Glomerular visceral epithelial cell (primary cell): Measurements from ENCODE around the gene SKP1.
"Not testable (repeated sequence)": the region's sequence is repeated elsewhere in the genome, so short reads cannot be mapped to it uniquely, and the experiment has no call there.

Experiments
- DNase-seq: peaks from one replicate; pipeline ENCODE4 v3.0.0-alpha.2; 2016; ENCODE audit errors: extremely low spot score

Gene SKP1

DNA sequence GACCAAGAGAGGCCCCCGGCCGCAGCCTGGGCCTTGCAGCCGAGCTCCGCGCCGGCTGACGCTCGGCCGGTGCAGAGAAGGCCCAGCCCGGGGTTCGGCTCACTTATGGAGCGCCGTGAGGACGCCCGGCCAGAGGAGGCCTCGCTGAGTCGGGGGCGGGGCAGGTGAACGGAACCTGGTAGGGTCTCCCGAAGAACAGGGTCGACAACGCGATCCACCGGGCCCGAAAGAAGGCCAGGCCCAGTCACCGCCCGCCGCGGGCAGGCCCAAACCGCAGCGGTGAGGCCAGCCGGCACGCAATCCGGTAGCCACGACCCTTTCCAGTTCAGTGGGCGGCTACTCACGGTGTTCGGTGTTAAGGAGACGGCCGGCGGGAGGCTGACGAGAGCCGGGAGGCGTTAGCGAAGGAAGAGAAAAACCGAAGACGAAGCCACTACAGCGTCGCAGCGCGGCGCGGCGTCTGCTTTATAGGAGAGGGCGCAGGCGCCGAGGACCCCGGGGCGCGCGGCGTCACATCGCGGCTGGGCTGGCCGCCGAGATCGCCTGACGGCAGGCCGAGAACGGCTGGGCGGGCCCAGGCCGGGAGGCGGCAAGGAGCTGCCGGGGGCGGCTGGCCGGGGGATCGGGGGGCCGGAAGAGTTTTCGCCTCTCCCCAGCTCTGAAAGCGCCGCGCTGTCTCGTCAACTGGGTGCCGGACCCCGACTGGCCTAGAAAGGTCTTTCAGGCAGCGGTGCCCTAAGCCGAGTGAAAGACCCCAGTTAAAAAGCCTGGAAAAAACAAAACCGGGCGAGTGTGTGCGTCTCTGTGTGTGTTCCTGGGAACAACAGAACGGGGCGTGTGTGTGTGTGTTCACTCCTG, at the start of gene SKP1:
Gene SKP1, minus strand, starts transcription at position 440 of the 858 bp plus-strand sequence. CDS start 2,928 bp downstream, outside the sequence.
- peak; percentile 91 for DNase-seq

DNA sequence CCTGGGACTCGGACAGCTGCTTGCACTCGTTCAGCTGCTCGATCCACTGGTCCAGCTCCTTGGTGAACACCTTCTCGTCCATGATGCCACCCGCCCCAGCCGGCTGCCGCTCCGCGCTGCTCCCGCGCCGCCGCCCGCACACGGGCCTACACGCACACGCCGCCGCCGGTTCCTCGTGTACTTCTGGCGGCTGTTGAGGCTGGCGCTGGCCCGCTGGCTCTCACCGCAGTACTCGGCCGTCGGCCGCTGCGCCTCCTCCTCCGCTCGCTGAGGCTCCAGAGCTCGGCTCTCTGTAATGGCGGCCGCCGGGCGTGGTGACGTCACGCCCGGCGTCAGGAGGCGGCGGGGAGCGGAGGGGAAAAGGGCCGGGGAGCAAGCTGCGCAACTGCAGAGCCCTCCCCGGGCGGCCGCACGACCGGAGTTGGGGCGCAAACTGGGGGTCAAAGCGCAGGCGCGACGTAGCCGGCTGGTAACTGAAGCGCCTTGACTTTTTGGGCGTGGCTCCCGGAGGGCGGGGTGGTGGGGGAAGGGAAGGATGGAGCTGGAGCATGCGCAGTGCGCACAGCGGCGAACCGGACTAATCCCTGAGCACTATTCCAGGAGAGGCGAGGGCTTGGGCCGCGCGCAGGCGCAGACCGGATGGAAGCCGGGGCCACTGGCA, 49.2 kb upstream of the SKP1 start, which contains the start of gene PPP2CA:
Gene PPP2CA, minus strand, starts transcription at position 294 of the 661 bp plus-strand sequence. Its CDS starts 212 bp downstream, at position 82.
- peak; percentile 100 for DNase-seq

- DNase-seq, result peak; percentile 67
Observed at GRCh38 chr5:134224888-134225779, 48.4 kb upstream of the SKP1 start.

DNA sequence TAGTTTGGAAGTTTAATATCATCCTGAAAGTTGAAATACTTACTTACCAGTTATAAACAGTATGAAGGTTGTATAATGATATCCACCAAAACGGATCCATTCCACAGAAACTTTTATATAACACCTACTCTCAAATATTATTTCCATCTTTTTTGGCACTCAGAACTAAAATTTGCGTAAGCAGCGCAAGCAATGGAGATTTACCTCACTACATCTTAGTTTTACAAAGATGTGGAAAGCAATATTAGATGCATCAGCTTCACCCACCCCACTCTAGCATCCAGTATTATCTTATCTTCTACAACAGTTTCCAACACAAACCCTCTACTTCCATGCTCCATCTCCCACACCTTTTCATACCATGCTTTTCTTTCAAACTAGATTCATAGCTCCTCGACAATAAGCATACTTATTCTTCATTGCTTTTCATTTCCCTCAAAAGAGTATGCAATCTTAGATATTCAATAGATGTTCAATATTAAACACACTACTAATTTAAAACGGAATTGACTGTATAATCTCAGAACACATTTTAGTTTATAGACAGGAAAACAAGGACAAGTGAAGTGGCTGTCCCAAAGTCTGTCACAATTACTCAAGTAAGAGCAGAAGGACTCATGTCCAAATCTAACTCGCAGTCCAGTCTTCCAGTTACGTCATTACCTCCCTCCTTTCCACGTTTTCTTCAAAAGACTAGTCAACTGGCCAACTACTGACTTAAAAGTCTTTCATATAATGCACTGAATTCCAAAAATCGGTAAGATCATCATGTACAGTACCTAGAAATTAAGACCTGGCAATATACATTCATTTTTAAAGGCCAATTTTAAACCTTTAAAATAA, 46.9 kb upstream of the SKP1 start:
- DNase-seq, result peak; percentile 21

DNA sequence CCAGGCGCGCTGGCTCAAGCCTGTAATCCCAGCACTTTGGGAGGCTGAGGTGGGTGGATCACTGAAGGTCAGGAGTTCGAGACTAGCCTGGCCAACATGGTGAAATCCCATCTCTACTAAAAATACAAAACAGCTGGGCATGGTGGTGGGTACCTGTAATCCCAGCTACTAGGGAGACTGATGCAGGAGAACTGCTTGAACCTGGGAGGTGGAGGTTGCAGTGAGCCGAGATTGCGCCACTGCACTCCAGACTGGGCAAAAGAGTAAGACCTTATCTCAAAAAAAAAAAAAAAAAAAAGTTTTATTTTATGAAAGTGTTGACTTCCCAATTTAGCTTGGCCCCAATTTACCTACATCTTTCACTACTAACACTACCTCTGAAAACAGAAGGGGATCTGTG, 44.9 kb upstream of the SKP1 start:
- DNase-seq, result not testable (repeated sequence)

DNA sequence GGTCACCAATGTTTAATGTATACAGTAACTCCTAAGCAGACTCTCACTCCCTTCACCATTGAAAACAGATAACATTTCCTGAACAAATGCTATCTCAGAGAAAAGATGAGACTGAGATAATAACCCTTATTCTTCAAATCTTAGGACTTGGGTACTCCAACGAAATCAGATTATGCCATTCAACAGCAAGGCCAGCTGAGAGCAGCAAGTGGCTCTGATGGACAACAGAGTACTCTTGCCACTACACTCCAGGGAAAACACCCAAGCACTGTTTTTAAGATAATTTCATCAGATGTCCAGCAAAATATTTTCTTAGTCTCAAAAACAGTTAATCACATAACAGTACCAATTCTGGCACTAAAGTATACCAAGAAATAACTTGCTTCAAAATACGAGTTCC, 39.0 kb upstream of the SKP1 start:
- no peak for DNase-seq

DNA sequence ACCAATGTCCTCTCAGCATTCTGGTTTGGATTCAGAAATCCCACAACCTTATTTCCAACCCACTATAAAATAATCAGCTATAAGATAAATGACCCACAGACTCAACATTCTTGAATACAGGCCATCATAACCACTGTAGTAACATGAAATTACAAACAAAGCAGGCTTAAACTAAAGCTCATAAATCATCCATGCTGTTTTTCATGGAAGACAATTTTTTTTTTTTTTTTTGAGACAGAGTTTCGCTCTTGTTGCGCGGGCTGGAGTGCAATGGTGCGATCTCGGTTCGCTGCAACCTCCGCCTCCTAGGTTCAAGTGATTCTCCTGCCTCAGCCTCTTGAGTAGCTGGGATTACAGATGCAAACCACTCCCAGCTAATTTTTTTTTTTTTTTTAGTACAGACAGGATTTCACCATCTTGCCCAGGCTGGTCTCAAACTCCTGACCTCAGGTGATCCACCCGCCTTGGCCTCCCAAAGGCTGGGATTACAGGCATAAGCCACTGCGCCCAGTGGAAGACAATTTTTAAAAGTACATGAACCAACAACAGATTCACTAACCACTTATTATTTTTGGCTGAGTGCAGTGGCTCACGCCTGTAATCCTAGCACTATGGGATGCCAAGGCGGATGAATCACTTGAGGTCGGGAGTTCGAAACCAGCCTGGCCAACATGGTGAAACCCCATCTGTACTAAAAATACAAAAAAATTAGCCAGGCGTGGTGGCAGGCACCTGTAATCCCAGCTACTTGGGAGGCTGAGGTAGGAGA, 34.7 kb upstream of the SKP1 start:
- peak; percentile 25 for DNase-seq

GRCh38 chr5:134209477-134210245, 32.9 kb upstream of the SKP1 start:
- no peak for DNase-seq

DNA sequence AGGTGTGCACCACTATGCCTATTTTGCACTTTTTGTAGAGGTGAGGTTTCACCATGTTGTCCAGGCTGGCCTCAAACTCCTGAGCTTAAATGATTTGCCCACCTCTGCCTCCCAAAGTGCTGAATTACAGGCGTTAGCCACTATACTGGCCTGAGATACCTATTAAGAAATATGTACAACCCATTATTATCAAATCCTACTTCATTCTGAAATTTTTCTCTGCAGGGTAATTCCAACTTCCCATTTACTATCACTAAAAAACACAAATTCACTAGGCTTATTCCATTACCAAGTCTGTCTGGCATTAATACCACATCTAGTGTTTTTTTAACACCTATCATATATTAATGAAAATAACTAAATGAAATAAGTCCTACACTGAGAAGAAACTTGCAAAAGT, 30.9 kb upstream of the SKP1 start:
- no peak for DNase-seq

DNA sequence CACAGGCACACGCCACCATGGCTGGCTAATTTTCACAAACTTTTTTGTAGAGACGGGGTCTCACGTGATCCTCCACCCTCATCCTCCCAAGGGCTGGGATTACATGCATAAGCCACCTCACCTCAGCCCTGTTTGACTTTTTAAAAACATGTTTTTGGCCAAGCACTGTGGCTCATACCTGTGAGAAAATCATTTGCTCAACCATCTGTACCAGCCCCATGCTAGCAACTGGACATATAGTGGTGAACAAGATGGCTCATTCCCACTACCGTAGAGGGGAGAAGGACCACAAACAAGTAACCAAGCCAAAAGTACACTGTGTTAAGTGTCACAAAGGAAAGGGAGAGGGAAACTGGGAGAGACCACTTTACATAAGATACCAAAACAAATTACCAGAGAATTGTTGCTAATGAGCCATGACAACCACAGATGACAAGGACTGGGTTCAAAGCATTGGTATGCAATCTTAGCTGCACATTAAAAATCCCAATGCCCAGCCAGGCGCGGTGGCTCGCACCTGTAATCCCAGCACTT, 29.9 kb upstream of the SKP1 start:
- peak; percentile 34 for DNase-seq

DNA sequence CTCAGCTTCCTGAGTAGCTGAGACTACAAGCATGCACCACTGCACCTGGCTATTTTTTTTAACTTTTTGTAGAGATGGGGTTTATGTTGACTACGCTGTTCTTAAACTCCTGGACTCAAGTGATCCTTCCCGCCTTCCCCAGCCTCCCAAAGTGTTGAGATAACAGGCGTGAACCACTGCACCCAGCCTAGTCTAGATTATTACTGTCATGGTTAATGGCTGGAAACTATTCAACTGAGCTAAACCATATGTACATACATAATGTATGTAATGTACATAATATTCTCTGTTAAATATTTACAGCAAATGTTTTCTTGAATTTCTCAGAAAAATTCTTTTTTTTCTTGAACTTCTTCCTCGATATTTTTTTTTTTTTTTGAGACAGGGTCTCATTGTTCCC, 27.8 kb upstream of the SKP1 start:
- DNase-seq, result no peak

- DNase-seq, result no peak
Observed at GRCh38 chr5:134203630-134204029, 26.9 kb upstream of the SKP1 start.

- DNase-seq, result no peak
Observed at GRCh38 chr5:134195666-134196065, 18.9 kb upstream of the SKP1 start.

- peak; percentile 34 for DNase-seq
Observed at GRCh38 chr5:134189031-134189430, 12.3 kb upstream of the SKP1 start.

DNA sequence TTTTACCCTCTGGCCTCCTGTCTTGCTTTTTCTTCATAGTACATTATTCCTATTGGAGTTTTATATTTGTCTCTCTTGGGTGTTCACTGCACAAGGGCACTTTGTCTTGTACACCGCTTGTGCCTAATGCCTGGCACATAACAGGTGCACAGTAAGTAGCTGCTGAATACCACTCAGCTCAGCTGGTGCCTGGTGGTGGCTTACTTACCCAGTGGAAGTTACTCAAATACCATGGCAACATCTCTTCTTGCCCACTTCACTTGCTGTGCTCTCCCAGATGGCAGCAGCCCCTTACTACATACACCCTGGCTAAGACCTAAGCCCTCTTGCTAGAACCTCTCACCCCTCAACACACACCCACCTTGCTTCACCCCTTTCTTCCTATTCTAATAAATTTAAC, 11.3 kb upstream of the SKP1 start:
- peak; percentile 14 for DNase-seq

GRCh38 chr5:134184155-134185135, 7.7 kb upstream of the SKP1 start:
- DNase-seq, result peak; percentile 78

- no peak for DNase-seq
Observed at GRCh38 chr5:134183481-134183880, 6.7 kb upstream of the SKP1 start.

GRCh38 chr5:134178096-134178419, 1.3 kb upstream of the SKP1 start:
- no peak for DNase-seq
